Lower leg skin (tissue), 4 donors: ENCODE results near the gene NCKAP5. TPM values are rescaled to one million over a fixed set of nuclear protein-coding genes. Genes with fewer than 3 reads are reported as not detected.

Experiments
- DNase-seq, 2 donors: peaks; one replicate each; pipeline ENCODE4 v3.0.0-alpha.2; 2019; ENCODE audit warnings: low spot score in 2 of 2
- H3K4me3 ChIP-seq: fragments of 200-600 bp; sonication (generic); 2 replicates; pipeline ENCODE4 v1.5.1; 2017; ENCODE audit warnings: mild to moderate bottlenecking, low read depth; ENCODE audit not compliant: poor library complexity, severe bottlenecking
- CTCF ChIP-seq, 3 donors: fragments of 450-650 bp; IDR thresholded peaks; one replicate each; pipeline ENCODE4 v1.5.1; 2016; ENCODE audit warnings: antibody characterized with exemption in 3 of 3, mild to moderate bottlenecking in 3 of 3, moderate library complexity in 2 of 3
- POLR2A ChIP-seq, 2 donors: fragments of 450-650 bp; IDR thresholded peaks; one replicate each; pipeline ENCODE4 v1.6.1; 2016 to 2017; ENCODE audit warnings: antibody characterized with exemption in 2 of 2, mild to moderate bottlenecking in 1 of 2, moderate library complexity in 1 of 2
- WGBS, 2 donors: methylation state at CpG; one replicate each; pipeline ENCODE4 v1.1.5; 2018; 5-methylcytosine and 5-hydroxymethylcytosine counted together
- intact Hi-C: fragments of 100-400 bp; cut with DNase I; formaldehyde crosslinking; loops from one replicate; pipeline ENCODE4 v1.15.0; 2023; ENCODE audit warnings: low total_unique reads
- total RNA-seq, 4 donors: library from RNA; depleted of rRNA; stranded (reverse); fragments of >200 nt; gene quantifications; one replicate each; pipeline ENCODE4 v1.1.0, GENCODE V29; 2016

Gene NCKAP5
- total RNA-seq, 4 donors from 2014 or later, result 2.0 to 5.1 (median 3.6) TPM

DNA sequence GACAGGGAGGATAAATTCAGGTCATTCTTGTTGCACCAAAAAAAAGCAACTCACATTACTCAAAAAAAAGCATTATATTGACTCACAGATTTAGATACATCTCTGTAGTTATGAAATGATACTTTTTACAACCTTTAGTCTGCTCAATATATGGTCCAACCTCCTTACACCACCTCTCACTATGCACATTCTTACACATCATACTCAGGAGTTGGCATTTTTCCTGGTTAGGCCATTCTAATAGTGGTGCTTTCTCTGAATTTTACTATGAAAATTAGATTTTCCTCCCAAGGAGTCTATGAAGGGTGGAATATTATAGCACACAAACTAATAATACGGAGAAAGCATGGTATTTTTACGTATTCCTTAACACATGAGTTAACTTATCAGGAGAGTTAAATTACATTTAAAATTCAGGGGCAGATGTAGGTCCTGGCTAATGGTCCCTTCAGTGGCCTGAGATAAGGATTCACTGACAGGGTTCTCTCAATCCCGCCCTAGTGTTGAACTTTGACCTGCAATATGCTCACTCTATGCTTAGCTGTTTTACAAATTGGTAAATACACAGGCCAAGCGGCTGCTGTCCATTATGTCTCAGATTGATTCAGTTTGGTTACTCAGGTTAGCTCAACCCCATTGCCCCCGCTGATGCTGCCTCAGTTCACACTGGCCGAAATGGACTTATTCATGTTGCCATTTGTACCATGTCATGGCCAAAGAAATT lies 153.6 kb downstream of the NCKAP5 start:
- no peak for DNase-seq

DNA sequence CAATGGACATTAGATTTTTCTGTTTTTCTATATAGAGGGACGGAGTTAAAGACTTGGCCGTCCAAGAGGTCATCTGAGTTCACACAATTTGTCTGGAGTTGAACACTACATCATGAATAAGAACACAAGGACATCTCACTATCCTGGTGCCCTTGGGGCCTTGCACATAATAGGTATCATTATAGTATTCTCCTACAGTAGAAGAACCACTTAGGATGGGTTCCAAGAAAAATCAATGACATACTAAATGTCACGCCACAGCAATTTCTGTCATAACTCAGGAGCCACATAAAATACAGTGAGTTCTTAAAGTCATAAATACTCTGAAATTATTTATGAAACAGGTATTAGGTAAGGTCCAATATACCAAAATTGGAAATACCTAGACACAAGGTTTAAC lies 154.4 kb downstream of the NCKAP5 start:
- no peak for DNase-seq
- WGBS, 2 donors, result 78 to 85% methylated on average over 3 of the region's 3 CpGs
- H3K4me3 ChIP-seq, result no peak overlapping the region
- TF ChIP-seq POLR2A (IDR thresholded peaks at IDR 0.05) (no peak), CTCF (IDR thresholded peaks at IDR 0.05) (no peak)
- intact Hi-C loops, result no loop called here

More for the DNA sequence above, 153.6 kb downstream of the NCKAP5 start:
- 85 to 87% methylated on average over 6 of the region's 6 CpGs for WGBS, 2 donors
- intact Hi-C loops, result no loop called here
- TF ChIP-seq CTCF (IDR thresholded peaks at IDR 0.05), result no peak
- no peak for TF ChIP-seq POLR2A (IDR thresholded peaks at IDR 0.05)
- no peak overlapping the region for H3K4me3 ChIP-seq

GRCh38 chr2:133412694-133413093 lies 155.6 kb downstream of the NCKAP5 start:
- intact Hi-C loops, result no loop called here
- no peak for DNase-seq

GRCh38 chr2:133411857-133412256 lies 156.4 kb downstream of the NCKAP5 start:
- no peak for DNase-seq
- 84 to 94% methylated on average over 6 of the region's 6 CpGs for WGBS, 2 donors
- H3K4me3 ChIP-seq, result no peak overlapping the region
- intact Hi-C loops, result no loop called here
- no peak for TF ChIP-seq POLR2A (IDR thresholded peaks at IDR 0.05)

More at GRCh38 chr2:133412694-133413093, 155.6 kb downstream of the NCKAP5 start:
- no peak overlapping the region for H3K4me3 ChIP-seq
- no peak for TF ChIP-seq CTCF (IDR thresholded peaks at IDR 0.05)
- no peak for TF ChIP-seq POLR2A (IDR thresholded peaks at IDR 0.05)

DNA sequence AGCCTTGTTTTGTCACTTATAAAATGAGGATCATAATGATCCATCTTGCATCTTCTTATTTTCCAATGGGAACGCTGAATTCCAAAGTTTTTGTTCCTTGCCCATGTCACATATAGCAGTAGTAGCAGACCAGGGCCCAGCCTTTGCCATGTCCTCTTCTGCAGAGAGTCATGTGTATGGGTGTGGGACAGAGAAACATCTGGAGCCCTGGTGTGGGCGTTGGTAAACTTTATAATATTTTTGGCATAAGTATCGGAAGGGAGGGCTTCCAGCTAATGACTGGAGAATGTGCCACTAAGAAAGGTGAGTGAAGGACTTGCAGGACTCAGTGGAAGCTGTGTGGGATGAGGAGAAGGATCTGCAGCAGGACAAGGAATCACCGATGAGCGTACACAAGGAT lies 157.2 kb downstream of the NCKAP5 start:
- DNase-seq, result no peak
- H3K4me3 ChIP-seq, result no peak overlapping the region
- intact Hi-C loops, result no loop called here
- WGBS, 2 donors, result 63 to 70% methylated on average over 5 of the region's 5 CpGs
- TF ChIP-seq CTCF (IDR thresholded peaks at IDR 0.05), result no peak
- TF ChIP-seq POLR2A (IDR thresholded peaks at IDR 0.05), result no peak

- intact Hi-C loops, result no loop called here
- no peak for TF ChIP-seq CTCF (IDR thresholded peaks at IDR 0.05)
- TF ChIP-seq POLR2A (IDR thresholded peaks at IDR 0.05), result no peak
- no peak overlapping the region for H3K4me3 ChIP-seq
- DNase-seq, result no peak
- 68 to 75% methylated on average over 5 of the region's 5 CpGs for WGBS, 2 donors
Measured at GRCh38 chr2:133409581-133410285, 158.5 kb downstream of the NCKAP5 start.
